ENCODE data around the gene UPF1.

Gene UPF1

DNA sequence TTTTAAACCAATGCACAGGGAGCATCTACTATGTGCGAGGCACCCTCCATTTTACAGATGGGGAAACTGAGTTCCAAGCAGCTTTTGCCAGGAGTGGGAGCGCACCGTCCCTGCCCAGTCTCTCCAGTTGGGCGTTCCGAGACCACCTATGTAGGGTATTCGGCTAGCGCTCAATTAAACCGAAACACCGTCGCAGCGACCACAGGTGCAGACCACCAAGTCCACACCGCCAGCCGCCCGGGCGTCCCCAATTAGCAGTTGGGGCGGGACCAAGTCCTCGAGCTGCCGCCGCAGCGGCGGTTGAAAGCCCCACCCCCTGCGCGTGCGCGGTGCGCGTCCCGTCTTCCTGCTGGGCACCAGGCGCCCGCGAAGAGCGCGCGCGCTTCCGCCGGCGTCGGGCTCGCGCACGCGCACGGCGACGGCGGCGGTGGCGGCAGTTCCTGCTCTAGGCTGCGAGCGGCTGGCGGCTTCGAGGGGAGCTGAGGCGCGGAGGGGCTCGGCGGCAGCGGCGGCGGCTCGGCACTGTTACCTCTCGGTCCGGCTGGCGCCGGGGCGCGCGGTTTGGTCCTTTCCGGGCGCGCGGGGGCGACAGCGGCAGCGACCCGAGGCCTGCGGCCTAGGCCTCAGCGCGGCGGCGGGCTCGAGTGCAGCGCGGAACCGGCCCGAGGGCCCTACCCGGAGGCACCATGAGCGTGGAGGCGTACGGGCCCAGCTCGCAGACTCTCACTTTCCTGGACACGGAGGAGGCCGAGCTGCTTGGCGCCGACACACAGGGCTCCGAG is at the start of gene UPF1:
UPF1 (plus strand) TSS at position 436 of the 782 bp plus-strand sequence; CDS start at position 687, 251 bp downstream.
- peak; percentile 99 for DNase-seq

GRCh38 chr19:18782559-18783225 is 49.1 kb upstream of the UPF1 start:
- no peak for DNase-seq

GRCh38 chr19:18783958-18784785 is 47.6 kb upstream of the UPF1 start:
- no peak for DNase-seq

DNA sequence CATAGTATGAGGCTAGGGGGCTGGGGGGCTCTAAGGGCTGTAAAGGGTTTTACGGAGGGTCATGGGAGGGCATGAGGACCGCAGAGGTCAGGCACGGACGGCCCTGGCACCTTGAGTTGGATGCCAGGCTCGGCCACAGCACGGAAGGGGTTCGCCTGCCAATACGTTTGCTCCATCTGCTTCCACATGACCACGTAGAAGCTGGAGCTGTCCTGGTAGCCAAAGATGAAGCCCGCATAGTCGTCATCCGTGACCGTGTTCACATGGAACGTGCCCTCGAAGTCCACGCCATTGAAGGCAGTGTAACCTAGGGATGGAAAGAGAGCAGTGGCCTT is 47.0 kb upstream of the UPF1 start:
- no peak for DNase-seq

GRCh38 chr19:18785179-18786124 is 46.3 kb upstream of the UPF1 start:
- DNase-seq = peak; percentile 72

DNA sequence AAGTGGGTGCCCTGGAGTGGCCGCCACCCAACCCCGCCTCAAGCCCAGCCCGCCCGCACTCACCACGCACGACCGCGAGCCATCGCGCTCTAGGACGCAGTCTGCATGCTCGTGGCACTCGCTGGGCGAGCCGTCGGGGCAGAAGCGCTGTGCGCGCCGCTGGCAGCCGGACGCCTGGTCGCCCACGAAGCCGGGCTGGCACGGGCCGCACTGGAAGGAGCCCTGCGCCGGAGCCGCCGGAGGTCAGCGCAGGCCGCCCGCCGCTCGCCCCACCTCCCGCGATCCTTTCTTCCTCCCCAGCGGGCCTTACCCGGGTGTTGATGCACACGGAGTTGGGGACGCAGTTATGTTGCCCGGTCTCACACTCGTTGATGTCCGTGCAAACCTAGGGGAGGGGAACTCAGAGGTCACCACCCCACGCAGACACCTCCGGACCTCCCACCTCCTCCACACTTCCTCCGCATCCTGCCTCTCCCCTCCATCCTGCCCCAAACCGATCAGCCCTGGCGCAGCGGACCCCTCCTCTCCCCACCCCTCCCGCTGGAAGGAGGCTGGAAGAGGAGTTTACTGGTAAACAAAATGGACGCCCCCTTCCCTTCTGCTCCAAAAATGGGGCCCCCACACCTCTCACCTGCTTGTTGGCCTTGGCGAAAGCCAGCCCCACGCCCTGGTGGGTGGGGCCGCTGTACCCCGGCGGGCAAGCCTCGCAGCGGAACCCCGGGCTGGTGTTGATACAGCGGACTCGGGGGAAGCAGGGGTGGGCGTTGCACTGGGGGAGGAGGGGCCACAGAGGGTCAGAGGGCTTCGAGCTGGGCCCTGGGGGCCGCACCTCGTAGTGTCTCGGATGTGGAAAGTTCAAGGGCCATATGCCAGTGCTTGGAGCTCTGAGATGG is 43.0 kb upstream of the UPF1 start:
- DNase-seq = no peak

- DNase-seq = no peak
These were observed 42.3 kb upstream of the UPF1 start for GRCh38 chr19:18789422-18789869.

DNA sequence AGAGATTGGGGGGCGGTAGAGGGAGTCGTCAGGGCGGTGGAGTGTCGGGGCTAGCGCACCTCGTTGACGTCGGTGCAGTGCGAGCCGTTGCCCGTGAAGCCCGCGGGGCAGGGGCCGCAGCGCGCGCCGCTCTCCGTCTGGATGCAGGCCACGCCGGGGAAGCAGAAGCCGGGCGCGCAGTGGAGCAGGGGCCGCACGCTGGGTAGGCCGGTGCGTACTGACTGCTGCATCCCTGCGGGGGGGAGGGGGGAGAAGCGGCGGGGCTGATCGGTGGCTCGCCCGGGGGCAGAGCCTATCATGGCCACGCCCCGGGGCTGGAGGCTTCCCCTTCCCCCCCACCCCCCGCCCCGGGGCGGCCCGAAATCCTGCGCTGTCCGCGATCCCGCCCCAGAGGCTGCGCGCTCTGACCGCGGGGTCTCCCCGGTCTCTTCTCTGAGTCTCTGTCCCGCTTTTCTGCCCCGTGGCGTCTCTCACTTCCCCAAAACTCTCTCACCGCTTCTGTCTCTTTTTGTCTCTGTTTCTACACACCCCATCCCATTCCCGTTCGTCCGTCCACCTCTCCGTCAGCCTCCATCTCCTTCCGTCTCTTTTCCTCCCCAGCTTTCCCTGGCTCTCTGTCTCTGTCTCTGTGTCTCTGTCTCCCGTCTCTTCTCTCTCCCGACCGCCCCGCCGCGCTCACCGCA is 41.7 kb upstream of the UPF1 start:
- peak; percentile 55 for DNase-seq

DNA sequence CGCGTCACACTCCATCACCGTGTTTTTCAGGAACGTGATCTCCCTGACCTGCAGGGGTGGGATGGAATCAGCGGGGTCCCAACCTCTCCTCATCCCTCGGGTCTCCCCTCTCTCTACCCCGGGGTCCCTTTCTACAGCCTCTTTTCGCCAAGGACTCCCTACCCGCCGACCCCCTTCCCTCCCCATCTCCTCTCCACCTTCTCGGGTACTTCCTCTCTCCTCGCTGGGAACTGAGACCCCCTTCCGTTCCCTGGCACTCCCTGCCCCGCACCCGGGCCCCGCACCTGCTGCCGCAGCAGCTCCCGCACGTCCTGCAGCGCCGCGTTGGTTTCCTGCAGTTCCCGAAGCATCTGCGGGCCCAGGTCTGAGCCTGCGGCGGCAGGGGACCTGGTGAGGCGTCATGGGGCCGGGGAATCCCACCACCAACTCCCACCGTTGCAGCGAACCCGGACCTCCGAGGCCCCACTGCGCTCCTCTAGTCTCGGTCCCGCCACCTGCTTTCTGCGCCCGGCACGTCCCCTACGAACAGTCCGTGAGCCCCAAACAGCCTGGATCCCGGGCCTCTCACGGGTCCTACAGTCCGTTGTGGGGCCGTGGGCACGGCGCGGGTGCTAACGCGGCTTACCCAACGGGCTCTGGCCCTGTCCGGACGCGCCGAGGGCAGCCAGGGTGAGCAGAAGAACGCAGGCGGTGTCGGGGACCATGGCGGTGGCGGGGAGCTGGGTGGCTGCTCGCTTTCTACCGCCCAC is 41.0 kb upstream of the UPF1 start, which contains the start of gene COMP:
COMP (minus strand) TSS at position 740 of the 749 bp plus-strand sequence; CDS start at position 704, 36 bp downstream.
- no peak for DNase-seq

- no peak for DNase-seq
These were observed 40.5 kb upstream of the UPF1 start for GRCh38 chr19:18791315-18791678.

GRCh38 chr19:18792661-18793060 is 39.1 kb upstream of the UPF1 start:
- DNase-seq = no peak

GRCh38 chr19:18793144-18794028 is 38.4 kb upstream of the UPF1 start:
- DNase-seq = no peak

GRCh38 chr19:18794029-18794313 is 37.8 kb upstream of the UPF1 start:
- DNase-seq = no peak

GRCh38 chr19:18794692-18795091 is 37.1 kb upstream of the UPF1 start:
- DNase-seq = no peak

- DNase-seq = no peak
These were observed 36.2 kb upstream of the UPF1 start for GRCh38 chr19:18795540-18795939.

DNA sequence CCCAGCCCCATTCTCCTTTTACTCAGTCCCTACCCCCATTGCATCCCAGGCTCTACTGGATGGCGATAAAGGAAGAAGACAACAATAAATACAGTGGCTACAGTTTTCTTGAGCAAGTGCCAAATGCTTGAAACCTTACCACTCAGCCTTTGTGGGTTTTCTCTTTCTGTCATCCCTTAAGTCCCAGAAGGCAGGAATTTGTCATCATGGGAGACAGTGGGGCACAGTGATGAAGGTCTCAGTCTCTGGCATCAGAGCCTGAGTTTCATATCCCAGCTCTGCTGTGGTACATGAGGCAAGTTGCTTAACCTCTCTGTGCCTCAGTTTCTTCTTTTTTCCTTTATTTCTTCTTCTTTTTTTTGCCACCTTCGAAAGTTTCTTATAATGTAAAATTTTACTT is 35.5 kb upstream of the UPF1 start:
- no peak for DNase-seq

DNA sequence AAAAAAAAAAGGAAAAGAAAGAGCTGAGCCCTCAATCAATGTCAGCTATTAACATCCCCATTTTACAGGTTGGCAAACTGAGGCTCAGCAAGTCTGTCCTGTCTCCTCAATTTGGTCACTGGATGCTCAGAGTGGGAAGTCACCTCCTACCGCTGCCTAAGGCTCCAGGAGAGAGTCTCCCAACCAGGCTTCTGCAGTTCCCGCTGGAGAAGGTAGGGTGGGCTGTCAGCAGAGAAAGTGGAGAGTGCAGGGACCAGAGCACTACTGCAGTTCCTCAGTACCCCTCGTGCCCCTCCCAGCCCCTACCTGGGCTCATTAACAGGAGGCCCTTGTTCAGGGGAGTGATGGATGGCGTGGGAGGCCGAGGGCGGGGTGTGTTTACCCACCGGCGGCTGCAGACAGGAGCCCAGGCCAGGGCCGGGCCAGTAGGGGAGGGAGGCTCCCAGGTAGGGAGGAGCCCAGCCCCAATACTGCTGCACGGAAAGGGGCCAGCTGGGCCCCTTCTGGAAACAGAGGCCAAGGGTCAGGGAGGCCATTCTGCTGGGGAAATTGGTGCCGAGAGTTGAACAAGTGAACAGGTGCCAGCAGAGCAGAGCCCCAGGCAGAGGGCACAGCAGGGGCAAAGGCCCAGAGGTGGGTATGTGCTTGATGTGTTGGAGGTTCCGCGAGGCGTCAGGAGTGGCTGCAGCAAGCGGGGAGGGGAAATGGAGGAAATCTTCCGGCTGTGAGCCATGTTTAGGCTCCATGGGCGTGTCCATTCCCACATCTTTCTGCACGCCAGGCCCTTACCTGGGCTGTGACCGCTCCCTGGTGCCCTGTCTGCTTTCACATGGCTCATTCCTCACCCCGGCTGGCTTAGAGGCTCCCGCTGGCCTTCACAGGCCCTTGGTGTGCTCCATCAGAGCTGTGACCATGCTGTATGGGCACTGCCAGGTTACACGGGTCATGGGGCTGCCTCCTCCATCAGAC is 33.1 kb upstream of the UPF1 start:
- no peak for DNase-seq
